ENCODE data around the gene NCK1.
"Not testable (repeated sequence)": the region's sequence is repeated elsewhere in the genome, so short reads cannot be mapped to it uniquely, and the experiment has no call there.

The NCK1 gene

GRCh38 chr3:136949146-136949545 lies 87.1 kb downstream of the NCK1 start:
- no peak for DNase-seq (ENCODE audit: low read depth in 2 of 2)

- no peak for DNase-seq (ENCODE audit: low read depth in 2 of 2)
Observed at GRCh38 chr3:136949708-136950107, 87.7 kb downstream of the NCK1 start.

- DNase-seq (ENCODE audit: low read depth in 2 of 2): no peak
Observed at GRCh38 chr3:136950623-136951022, 88.6 kb downstream of the NCK1 start.

- no peak for DNase-seq (ENCODE audit: low read depth in 2 of 2)
Observed at GRCh38 chr3:136952292-136952691, 90.3 kb downstream of the NCK1 start.

- no peak for DNase-seq (ENCODE audit: low read depth in 2 of 2)
Observed at GRCh38 chr3:136954251-136954650, 92.2 kb downstream of the NCK1 start.

GRCh38 chr3:136954980-136955780 lies 93.2 kb downstream of the NCK1 start:
- DNase-seq (ENCODE audit: low read depth in 2 of 2): no peak

- DNase-seq (ENCODE audit: low read depth in 2 of 2): no peak
Observed at GRCh38 chr3:136955813-136956212, 93.8 kb downstream of the NCK1 start.

- no peak for DNase-seq (ENCODE audit: low read depth in 2 of 2)
Observed at GRCh38 chr3:136956971-136957370, 95.0 kb downstream of the NCK1 start.

- DNase-seq (ENCODE audit: low read depth in 2 of 2): no peak
Observed at GRCh38 chr3:136957751-136958288, 95.8 kb downstream of the NCK1 start, which contains the start of gene IL20RB. Gene IL20RB (plus strand): TSS chr3:136957983. CDS start chr3:136958114, 131 bp downstream.

- DNase-seq (ENCODE audit: low read depth in 2 of 2): no peak
Observed at GRCh38 chr3:136958939-136959338, 96.9 kb downstream of the NCK1 start.

- no peak for DNase-seq (ENCODE audit: low read depth in 2 of 2)
Observed at GRCh38 chr3:136959599-136959998, 97.6 kb downstream of the NCK1 start.

GRCh38 chr3:136960838-136961836 lies 99.1 kb downstream of the NCK1 start:
- DNase-seq (ENCODE audit: low read depth in 2 of 2): no peak

GRCh38 chr3:136962927-136963326 lies 100.9 kb downstream of the NCK1 start:
- no peak for DNase-seq (ENCODE audit: low read depth in 2 of 2)

- not testable (repeated sequence) for DNase-seq (ENCODE audit: low read depth in 2 of 2)
Observed at GRCh38 chr3:136969539-136969938, 107.5 kb downstream of the NCK1 start.

GRCh38 chr3:136973352-136973751 lies 111.3 kb downstream of the NCK1 start:
- DNase-seq (ENCODE audit: low read depth in 2 of 2): no peak

- DNase-seq (ENCODE audit: low read depth in 2 of 2): no peak
Observed at GRCh38 chr3:136974670-136975069, 112.7 kb downstream of the NCK1 start.

GRCh38 chr3:136979204-136979603 lies 117.2 kb downstream of the NCK1 start:
- DNase-seq (ENCODE audit: low read depth in 2 of 2): no peak

GRCh38 chr3:136979684-136980083 lies 117.7 kb downstream of the NCK1 start:
- no peak for DNase-seq (ENCODE audit: low read depth in 2 of 2)

GRCh38 chr3:136982033-136982432 lies 120.0 kb downstream of the NCK1 start:
- DNase-seq (ENCODE audit: low read depth in 2 of 2): no peak

GRCh38 chr3:136982520-136983138 lies 120.6 kb downstream of the NCK1 start:
- no peak for DNase-seq (ENCODE audit: low read depth in 2 of 2)

GRCh38 chr3:136984837-136985236 lies 122.8 kb downstream of the NCK1 start:
- DNase-seq (ENCODE audit: low read depth in 2 of 2): no peak
